Left lung (tissue), 10 donors: Measurements from ENCODE around the gene STK16. TPM values are rescaled to one million over a fixed set of nuclear protein-coding genes. Genes with fewer than 3 reads are reported as not detected.

Experiments
- ATAC-seq: fragments of 200-7000 bp; cut with Tn5 transposase; one replicate; pipeline ENCODE4 v1.9.1; 2020; ENCODE audit warnings: moderate library complexity
- DNase-seq, 4 donors: peaks; one replicate each; pipeline ENCODE4 v3.0.0-alpha.2; 2013 to 2020
- H3K27ac ChIP-seq, 2 donors: fragments of 200-600 bp; sonication (generic) in 1 of 2; one replicate each; pipeline versions ENCODE4 v1.5.0 to v1.8.0; 2020 to 2021
- H3K27me3 ChIP-seq, 2 donors: fragments of 200-600 bp; sonication (generic) in 1 of 2; one replicate each; pipeline versions ENCODE4 v1.5.0 to v1.8.0; 2020 to 2021
- H3K36me3 ChIP-seq, 2 donors: fragments of 200-600 bp; sonication (generic) in 1 of 2; one replicate each; pipeline versions ENCODE4 v1.5.0 to v1.8.0; 2020 to 2021
- H3K4me1 ChIP-seq, 2 donors: fragments of 200-600 bp; one replicate each; pipeline ENCODE4 v1.8.0; 2021
- H3K4me3 ChIP-seq, 2 donors: fragments of 200-600 bp; sonication (generic) in 1 of 2; one replicate each; pipeline versions ENCODE4 v1.5.0 to v1.8.0; 2020 to 2021; ENCODE audit warnings: mild to moderate bottlenecking in 1 of 2
- H3K9me3 ChIP-seq, 2 donors: fragments of 200-600 bp; sonication (generic) in 1 of 2; one replicate each; pipeline versions ENCODE4 v1.5.0 to v1.8.0; 2020 to 2021
- CTCF ChIP-seq, 2 donors: fragments of 200-600 bp; sonication (generic) in 1 of 2; IDR thresholded peaks; one replicate each; pipeline versions ENCODE4 v1.5.0 to v1.8.0; 2021; ENCODE audit warnings: antibody characterized with exemption in 2 of 2
- intact Hi-C, 2 donors: fragments of 100-400 bp; cut with DNase I; formaldehyde crosslinking; loops; one replicate each; pipeline versions ENCODE4 v1.11.2 to v1.14.2; 2022
- polyA plus RNA-seq, 6 donors: library from polyadenylated mRNA; unstranded; fragments of 120-200 nt; gene quantifications; one replicate each; pipeline ENCODE4 v1.2.1, GENCODE V29; 2013; ENCODE audit not compliant: insufficient read length in 6 of 6
- total RNA-seq, 2 donors: library from RNA; stranded (reverse); fragmentation: NEBNext Ultra II Directional; extraction: Animal tissue kit (Norgen Biotek cat#: 25700); gene quantifications; one replicate each; pipeline ENCODE4 v1.2.1, GENCODE V29; 2021
- donor health status: DM: no; HTN: yes; CAD: no.
- donor health status: DM: no; HTN: no; CAD: no.

Gene STK16
- total and polyA plus RNA-seq, 8 donors, result 23.9 to 35.6 (median 33.1) TPM

- Histone ChIP-seq H3K36me3 (peaks cover 0 to 60% of the 10 kb centered on the region in 2 donors), H3K4me3 (no peak overlapping the region), H3K27ac (no peak overlapping the region), H3K4me1 (peaks cover 15 to 38% of the 10 kb centered on the region in 2 donors), H3K27me3 (no peaks in the 10 kb centered on the region), H3K9me3 (no peaks in the 10 kb centered on the region)
- ATAC-seq (no peak), DNase-seq (no peak)
- no peak for TF ChIP-seq CTCF (IDR thresholded peaks at IDR 0.05)
- intact Hi-C loops, result no loop called here
Measured at GRCh38 chr2:219282375-219282774, 37.1 kb downstream of the STK16 start.

GRCh38 chr2:219282943-219283581 is 37.8 kb downstream of the STK16 start:
- TF ChIP-seq CTCF (IDR thresholded peaks at IDR 0.05), result no peak
- DNase-seq (no peak), ATAC-seq (no peak)
- Histone ChIP-seq H3K9me3 (no peaks in the 10 kb centered on the region), H3K36me3 (peaks cover 0 to 60% of the 10 kb centered on the region in 2 donors), H3K27me3 (no peaks in the 10 kb centered on the region), H3K4me3 (no peak overlapping the region), H3K4me1 (peaks cover 13 to 31% of the 10 kb centered on the region in 2 donors), H3K27ac (no peak overlapping the region)
- intact Hi-C loops, result no loop called here

- TF ChIP-seq CTCF (IDR thresholded peaks at IDR 0.05), result no peak
- DNase-seq, result no peak
- Histone ChIP-seq H3K27ac (no peak overlapping the region), H3K4me1 (peaks cover 5 to 18% of the 10 kb centered on the region in 2 donors), H3K4me3 (no peak overlapping the region), H3K36me3 (peaks cover 0 to 60% of the 10 kb centered on the region in 2 donors), H3K9me3 (no peaks in the 10 kb centered on the region), H3K27me3 (no peaks in the 10 kb centered on the region)
- no peak for ATAC-seq
- intact Hi-C loops, result no loop called here
Measured at GRCh38 chr2:219284501-219285372, 39.5 kb downstream of the STK16 start.

- ATAC-seq (no peak), DNase-seq (no peak)
- peaks cover 0 to 12% of the 10 kb centered on the region in 2 donors for H3K4me1 ChIP-seq
- no peak overlapping the region for H3K27ac ChIP-seq
- H3K27me3 ChIP-seq, result no peaks in the 10 kb centered on the region
- intact Hi-C loops, result no loop called here
- TF ChIP-seq CTCF (IDR thresholded peaks at IDR 0.05), result no peak
- no peak overlapping the region for H3K4me3 ChIP-seq
- H3K36me3 ChIP-seq, result peaks cover 0 to 60% of the 10 kb centered on the region in 2 donors
- H3K9me3 ChIP-seq, result no peaks in the 10 kb centered on the region
Measured at GRCh38 chr2:219285373-219285735, 40.1 kb downstream of the STK16 start.

GRCh38 chr2:219285894-219286425 is 40.7 kb downstream of the STK16 start:
- peak in 1 of 4 donors; percentile 21 for DNase-seq
- no peak overlapping the region for H3K4me3 ChIP-seq
- TF ChIP-seq CTCF (IDR thresholded peaks at IDR 0.05), result no peak
- peaks cover 0 to 59% of the 10 kb centered on the region in 2 donors for H3K36me3 ChIP-seq
- H3K27ac ChIP-seq, result no peak overlapping the region
- ATAC-seq, result no peak
- intact Hi-C loops, result no loop called here
- H3K4me1 ChIP-seq, result peaks cover 0 to 6% of the 10 kb centered on the region in 2 donors
- H3K9me3 ChIP-seq, result no peaks in the 10 kb centered on the region
- H3K27me3 ChIP-seq, result no peaks in the 10 kb centered on the region
